ENCODE measurements around the gene SFN.
"Not testable (repeated sequence)": the region's sequence is repeated elsewhere in the genome, so short reads cannot be mapped to it uniquely, and the experiment has no call there.

The SFN gene

GRCh38 chr1:26839779-26840178 is 23.2 kb upstream of the SFN start:
- DNase-seq, result no peak

DNA sequence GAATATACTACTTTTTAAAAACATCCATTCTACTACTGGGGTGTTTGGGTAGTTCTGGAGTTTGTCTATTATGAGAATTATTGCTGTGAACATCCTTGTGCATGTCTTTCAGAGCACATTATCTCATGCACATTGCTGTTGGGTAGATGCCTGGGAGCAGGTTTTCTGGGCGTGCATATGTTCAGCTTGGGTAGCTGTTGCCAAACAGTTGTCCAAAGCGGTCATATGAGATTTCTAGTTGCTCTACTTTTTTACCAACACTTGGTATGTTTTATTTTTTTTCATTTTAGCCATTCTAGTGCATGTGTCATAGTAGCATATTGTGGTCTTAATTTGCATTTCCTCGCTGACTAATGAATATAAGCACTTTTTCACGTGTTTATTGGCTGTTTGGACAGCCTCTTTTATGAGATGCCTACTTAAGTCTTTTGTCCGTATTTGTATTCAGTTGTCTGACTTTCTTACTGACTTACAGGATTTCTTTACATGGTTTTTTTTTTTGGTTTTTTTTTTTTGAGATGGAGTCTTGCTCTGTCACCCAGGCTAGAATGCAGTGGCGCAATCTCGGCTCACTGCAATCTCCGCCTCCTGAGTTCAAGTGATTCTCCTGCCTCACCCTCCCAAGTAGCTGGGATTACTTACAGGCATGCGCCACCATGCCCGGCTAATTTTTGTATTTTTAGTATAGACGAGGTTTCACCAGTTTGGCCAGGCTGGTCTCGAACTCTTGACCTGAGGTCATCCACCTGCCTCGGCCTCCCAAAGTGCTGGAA is 18.3 kb upstream of the SFN start:
- no peak for DNase-seq

- not testable (repeated sequence) for DNase-seq
Observed at GRCh38 chr1:26847826-26848225, 15.1 kb upstream of the SFN start.

DNA sequence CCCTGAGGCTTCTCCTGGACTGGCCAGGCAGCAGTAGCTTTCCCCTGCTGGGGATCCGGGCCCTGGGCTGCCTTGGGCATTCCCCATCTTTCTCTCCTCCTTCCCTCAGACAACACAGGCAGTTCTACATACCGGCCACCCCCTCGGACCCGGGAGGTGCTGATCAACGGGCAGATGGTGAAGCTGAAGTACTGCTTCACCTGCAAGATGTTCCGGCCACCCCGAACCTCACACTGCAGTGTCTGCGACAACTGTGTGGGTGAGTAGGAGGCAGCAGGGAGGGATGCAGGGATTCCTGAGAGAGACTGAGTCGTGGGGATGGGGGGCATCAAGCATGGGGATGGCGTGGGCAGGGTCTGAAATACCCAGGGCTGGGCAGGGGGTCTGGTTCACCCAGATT is 14.4 kb upstream of the SFN start:
- no peak for DNase-seq

- no peak for DNase-seq
Observed at GRCh38 chr1:26848941-26849774, 13.8 kb upstream of the SFN start.

GRCh38 chr1:26851106-26851684 is 11.8 kb upstream of the SFN start:
- DNase-seq, result no peak

DNA sequence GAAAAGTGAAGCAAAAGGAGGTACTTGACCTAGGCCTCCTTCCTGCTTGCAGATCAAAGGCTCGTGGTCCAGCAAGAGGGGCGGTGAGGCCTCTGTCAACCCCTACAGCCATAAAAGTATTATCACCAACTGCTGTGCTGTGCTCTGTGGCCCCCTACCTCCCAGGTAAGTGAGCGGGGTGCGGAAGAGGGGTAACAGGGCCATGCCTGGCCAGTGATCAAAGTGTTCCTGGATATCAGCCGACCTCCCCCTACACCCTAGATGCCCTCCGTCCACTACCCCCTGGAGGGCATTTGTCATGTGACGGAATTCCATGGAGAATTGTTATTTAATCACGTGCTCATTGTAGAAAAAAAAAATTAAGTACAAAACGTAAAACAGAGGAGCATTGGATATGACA is 10.2 kb upstream of the SFN start:
- no peak for DNase-seq

GRCh38 chr1:26853156-26853555 is 9.8 kb upstream of the SFN start:
- DNase-seq, result peak; percentile 84

- DNase-seq, result no peak
Observed at GRCh38 chr1:26853600-26853999, 9.3 kb upstream of the SFN start.

GRCh38 chr1:26854906-26855305 is 8.0 kb upstream of the SFN start:
- no peak for DNase-seq

GRCh38 chr1:26855636-26856035 is 7.3 kb upstream of the SFN start:
- DNase-seq, result no peak

DNA sequence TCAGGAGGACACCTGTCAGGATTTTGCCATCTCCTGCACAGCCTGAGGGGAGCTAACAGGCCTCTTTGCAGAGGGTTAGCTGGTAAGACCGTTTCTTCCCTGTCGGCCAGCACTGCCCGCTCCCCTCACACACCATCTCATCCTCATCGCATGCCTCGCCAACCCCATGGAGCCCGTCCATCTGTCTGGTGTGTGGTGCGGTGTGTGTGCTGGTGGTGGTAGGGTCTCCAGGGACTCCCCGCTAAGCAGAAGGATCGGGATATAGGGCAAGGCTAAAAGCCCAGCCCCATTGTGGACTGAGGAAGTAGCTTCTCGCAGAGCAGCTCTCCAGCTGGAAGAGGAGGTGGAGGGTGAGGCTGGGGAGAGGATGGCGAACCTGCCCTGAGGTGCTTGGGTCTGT is 6.8 kb upstream of the SFN start:
- DNase-seq, result no peak

GRCh38 chr1:26856604-26857469 is 6.1 kb upstream of the SFN start:
- DNase-seq, result no peak

DNA sequence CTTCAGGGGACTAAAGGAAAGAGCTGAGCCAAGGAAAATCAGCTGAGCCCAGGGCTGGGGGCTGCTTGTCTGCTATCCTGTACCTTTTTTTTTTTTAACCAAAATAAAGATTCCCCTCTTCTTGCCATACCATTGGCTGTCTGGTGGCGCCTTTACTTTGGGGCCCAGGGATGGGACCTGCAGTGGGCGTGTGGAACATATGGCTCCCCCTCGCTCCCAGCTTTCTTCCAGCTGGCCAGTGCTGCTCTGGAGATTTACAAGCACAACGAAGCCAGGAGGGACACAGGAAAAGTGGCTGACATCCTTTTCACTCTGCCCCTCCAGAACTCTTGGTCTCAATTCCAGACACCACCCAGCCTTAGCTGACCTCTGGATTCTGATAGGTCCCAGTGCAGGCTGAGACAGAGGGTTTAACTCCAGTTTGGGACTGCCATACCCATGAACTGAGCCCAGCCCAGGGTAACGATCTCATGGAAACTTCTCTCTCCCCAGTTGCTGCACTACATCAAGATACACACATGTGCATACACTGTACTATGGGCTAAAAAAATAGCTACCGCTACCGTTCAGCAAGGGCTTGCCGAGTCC is 5.4 kb upstream of the SFN start:
- no peak for DNase-seq

DNA sequence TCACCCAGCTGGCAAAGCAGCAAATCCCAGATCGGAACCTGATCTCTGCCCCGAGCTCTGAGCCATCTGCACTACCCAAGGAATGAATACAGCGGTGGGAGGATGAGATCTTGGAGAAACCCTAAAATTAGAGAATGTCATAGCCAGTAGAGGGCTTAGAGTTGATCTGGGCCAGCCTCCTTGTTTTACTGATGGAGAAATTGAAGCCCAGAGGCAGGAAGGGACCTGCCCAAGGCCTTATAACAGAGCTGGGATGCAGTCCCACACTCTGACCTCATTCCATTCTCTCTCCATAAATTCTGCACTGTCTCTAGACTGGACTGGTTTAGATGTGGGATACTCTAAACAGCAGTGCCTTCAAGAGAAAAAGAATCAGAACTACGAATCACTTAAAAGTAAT is 4.8 kb upstream of the SFN start:
- DNase-seq, result no peak

DNA sequence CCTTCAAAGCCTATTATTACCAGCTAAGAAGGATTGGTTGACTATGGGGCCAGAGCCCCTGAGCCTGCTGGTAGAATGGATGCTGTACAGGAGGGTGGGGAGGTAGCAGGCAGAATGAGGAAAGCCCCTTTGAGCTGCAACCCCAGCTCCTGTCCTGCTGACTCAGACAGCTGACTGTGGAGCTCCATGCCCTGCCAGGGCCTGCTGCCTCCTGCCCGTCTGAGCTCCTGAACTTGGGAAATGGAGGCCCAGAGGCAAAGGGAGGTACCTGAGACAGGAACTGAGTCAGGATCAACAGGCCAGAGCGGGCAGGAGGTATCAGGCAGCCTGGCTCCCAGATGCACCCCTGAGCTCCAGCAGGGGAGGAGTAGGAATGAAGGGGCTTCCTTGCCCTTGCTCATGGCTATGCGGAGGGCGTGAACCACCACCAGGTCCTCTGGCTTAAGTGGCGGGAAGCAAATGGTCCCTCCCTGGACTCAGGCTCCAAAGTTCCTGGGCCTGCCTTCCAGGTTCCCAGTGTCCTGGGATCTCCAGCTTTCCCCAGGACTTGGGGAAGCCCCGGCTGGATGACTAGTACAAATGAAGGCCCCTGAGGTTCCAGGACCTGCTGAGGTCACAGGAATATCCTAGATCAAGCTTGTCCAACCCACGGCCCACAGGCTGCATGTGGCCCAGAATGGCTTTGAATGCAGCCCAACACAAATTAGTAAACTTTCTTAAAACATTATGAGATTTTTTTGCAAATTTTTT is 3.9 kb upstream of the SFN start:
- DNase-seq, result no peak

DNA sequence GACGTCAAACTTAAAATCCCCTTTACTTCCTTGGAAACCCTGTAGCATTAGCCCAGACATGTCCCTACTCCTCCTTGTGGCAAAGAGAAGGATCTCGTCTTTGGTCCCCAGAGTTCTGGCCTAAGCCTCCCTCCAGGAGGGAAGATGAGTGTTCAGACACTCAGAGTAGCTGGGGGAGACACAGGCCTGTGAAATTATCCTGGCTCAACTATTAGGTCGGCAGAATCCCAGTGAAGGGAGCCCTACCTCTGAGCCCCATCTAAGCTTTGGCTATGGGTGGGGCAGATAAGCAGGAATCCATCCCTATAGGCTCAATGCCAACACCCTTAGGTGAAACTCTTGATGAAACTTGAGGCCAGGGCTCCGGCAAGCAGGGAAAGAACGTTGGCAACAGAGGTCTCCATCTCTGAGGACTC is 1.7 kb upstream of the SFN start:
- DNase-seq, result no peak

DNA sequence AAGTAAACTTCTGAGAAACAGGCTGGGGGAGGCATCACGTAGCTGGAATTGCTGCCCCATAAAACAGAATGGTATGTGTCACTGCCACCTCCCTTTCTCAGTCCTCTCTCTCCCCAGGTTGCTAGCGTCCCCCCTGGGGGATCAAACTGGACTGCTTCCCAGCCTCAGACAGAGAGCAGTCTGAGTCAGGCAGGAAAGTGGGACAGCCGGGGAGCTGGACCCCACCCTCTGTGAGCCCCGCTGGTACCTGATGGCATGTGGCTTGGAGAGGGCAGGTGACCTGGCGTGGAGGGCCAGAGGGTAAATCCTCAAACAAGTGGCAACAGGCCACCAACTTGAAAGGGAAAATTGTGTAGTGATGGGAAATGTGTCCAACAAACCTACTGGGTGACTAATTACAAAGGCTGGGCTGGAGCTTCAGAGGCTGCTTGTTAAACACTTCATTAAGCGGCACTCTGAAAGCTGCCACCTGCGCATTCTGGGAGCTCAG is 1.0 kb upstream of the SFN start:
- no peak for DNase-seq

- DNase-seq, result no peak
Observed at GRCh38 chr1:26863685-26864077, 732 bp downstream of the SFN start.

- DNase-seq, result peak; percentile 94
Observed at GRCh38 chr1:26864610-26865480, 1.9 kb downstream of the SFN start.

DNA sequence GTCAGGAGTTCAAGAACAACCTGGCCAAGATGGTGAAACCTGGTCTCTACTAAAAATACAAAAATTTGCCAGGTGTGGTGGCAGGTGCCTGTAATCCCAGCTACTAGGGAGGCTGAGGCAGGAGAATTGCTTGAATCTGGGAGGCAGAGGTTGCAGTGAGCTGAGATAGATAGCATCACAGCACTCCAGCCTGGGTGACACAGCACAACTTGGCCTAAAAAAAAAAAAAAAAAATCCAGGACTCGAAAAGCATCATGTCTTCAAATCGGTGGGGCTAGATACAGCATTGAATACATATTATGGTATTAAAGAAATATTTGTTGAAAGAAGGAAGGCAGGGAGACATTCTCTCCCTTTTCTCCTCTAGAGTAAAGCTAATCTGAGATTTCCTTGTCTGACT is 10.1 kb downstream of the SFN start:
- not testable (repeated sequence) for DNase-seq

All from activated gamma-delta T cell treated with Interleukin-2 at 50 U/mL for 16 hours (primary cell).